Glomerular visceral epithelial cell (primary cell): Measurements from ENCODE around the gene ZNF214.
"Not testable (repeated sequence)": the region's sequence is repeated elsewhere in the genome, so short reads cannot be mapped to it uniquely, and the experiment has no call there.

Source experiments
- DNase-seq: peaks from one replicate; pipeline ENCODE4 v3.0.0-alpha.2; 2016; ENCODE audit errors: extremely low spot score

Gene ZNF214

GRCh38 chr11:6988506-6988905 lies 31.6 kb downstream of the ZNF214 start:
- DNase-seq, result no peak

- DNase-seq, result no peak
These were observed 33.7 kb downstream of the ZNF214 start for GRCh38 chr11:6986487-6986886.

- no peak for DNase-seq
These were observed 40.8 kb downstream of the ZNF214 start for GRCh38 chr11:6979365-6979764.

GRCh38 chr11:6969854-6970253 lies 50.3 kb downstream of the ZNF214 start:
- DNase-seq, result not testable (repeated sequence)

GRCh38 chr11:6968816-6969215 lies 51.3 kb downstream of the ZNF214 start:
- no peak for DNase-seq

GRCh38 chr11:6962673-6963072 lies 57.5 kb downstream of the ZNF214 start:
- no peak for DNase-seq

- DNase-seq, result no peak
These were observed 58.0 kb downstream of the ZNF214 start for GRCh38 chr11:6962141-6962540.

- not testable (repeated sequence) for DNase-seq
These were observed 65.9 kb downstream of the ZNF214 start for GRCh38 chr11:6954248-6954647.
